ENCODE measurements around the gene SRP54. TPM values are rescaled to one million over a fixed set of nuclear protein-coding genes. Genes with fewer than 3 reads are reported as not detected.

SRP54 gene
- total RNA-seq, 1 donor from 2014 or later: 43.5 TPM

- H3K27me3 Mint-ChIP-seq (ENCODE audit: unreplicated experiment): no peaks in the 10 kb centered on the region
- no peak overlapping the region for H3K27ac Mint-ChIP-seq (ENCODE audit: unreplicated experiment)
- TF ChIP-seq, protein P1, sequence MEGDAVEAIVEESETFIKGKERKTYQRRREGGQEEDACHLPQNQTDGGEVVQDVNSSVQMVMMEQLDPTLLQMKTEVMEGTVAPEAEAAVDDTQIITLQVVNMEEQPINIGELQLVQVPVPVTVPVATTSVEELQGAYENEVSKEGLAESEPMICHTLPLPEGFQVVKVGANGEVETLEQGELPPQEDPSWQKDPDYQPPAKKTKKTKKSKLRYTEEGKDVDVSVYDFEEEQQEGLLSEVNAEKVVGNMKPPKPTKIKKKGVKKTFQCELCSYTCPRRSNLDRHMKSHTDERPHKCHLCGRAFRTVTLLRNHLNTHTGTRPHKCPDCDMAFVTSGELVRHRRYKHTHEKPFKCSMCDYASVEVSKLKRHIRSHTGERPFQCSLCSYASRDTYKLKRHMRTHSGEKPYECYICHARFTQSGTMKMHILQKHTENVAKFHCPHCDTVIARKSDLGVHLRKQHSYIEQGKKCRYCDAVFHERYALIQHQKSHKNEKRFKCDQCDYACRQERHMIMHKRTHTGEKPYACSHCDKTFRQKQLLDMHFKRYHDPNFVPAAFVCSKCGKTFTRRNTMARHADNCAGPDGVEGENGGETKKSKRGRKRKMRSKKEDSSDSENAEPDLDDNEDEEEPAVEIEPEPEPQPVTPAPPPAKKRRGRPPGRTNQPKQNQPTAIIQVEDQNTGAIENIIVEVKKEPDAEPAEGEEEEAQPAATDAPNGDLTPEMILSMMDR (IDR thresholded peaks at IDR 0.05; ENCODE audit: partially characterized antibody, unreplicated experiment): no peak
- no peaks in the 10 kb centered on the region for H3K4me1 Mint-ChIP-seq (ENCODE audit: low read depth, unreplicated experiment)
- H3K9me3 Mint-ChIP-seq (ENCODE audit: unreplicated experiment): no peaks in the 10 kb centered on the region
- H3K36me3 Mint-ChIP-seq (ENCODE audit: unreplicated experiment): peaks cover 5% of the 10 kb centered on the region
- no peak for DNase-seq
- H3K4me3 Mint-ChIP-seq (ENCODE audit: unreplicated experiment): no peak overlapping the region
Measured at GRCh38 chr14:34937876-34938275, 44.9 kb upstream of the SRP54 start.

DNA sequence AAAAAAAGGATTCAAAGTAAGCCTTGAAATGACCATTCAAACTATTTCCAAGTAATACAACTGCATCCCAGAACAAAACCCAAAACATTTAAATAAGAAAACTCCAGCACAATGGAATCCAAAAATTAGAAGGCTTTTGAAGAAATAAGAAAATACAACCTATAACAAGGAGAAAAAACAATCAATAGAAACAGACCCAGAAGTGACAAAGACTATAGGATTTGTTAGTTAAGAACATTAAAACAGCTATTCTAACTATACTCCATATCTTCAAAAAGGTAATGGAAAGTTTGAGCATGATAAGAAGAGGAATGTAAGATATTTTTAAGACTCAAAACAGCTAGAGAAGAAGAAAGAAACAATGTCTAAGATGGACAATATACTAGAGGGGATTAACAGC, 39.3 kb upstream of the SRP54 start:
- H3K4me1 Mint-ChIP-seq (ENCODE audit: low read depth, unreplicated experiment): no peaks in the 10 kb centered on the region
- H3K4me3 Mint-ChIP-seq (ENCODE audit: unreplicated experiment): no peak overlapping the region
- TF ChIP-seq, protein P1 (IDR thresholded peaks at IDR 0.05; ENCODE audit: partially characterized antibody, unreplicated experiment): no peak
- H3K27me3 Mint-ChIP-seq (ENCODE audit: unreplicated experiment): peaks cover 2% of the 10 kb centered on the region
- H3K36me3 Mint-ChIP-seq (ENCODE audit: unreplicated experiment): peaks cover 9% of the 10 kb centered on the region
- H3K9me3 Mint-ChIP-seq (ENCODE audit: unreplicated experiment): no peaks in the 10 kb centered on the region
- DNase-seq: no peak
- H3K27ac Mint-ChIP-seq (ENCODE audit: unreplicated experiment): no peak overlapping the region

DNA sequence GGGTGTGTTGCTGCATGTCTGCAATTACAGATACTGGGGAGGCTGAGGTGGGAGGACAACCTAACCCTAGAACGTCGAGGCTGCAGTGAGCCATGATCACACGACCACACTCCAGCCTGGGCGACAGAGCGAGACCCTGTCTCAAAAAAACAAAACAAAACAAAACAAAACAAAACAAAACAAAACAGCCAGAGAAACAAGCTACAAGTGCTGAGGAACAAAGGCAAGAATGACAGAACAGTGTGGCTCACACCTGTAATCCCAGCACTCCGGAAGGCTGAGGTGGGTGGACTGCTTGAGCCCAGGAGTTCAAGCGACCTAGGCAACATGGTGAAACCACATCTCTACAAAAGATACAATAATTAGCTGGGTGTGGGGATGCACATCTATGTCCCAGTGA, 38.0 kb upstream of the SRP54 start:
- H3K4me3 Mint-ChIP-seq (ENCODE audit: unreplicated experiment): no peak overlapping the region
- H3K9me3 Mint-ChIP-seq (ENCODE audit: unreplicated experiment): no peaks in the 10 kb centered on the region
- no peaks in the 10 kb centered on the region for H3K4me1 Mint-ChIP-seq (ENCODE audit: low read depth, unreplicated experiment)
- peaks cover 2% of the 10 kb centered on the region for H3K27me3 Mint-ChIP-seq (ENCODE audit: unreplicated experiment)
- TF ChIP-seq, protein P1 (IDR thresholded peaks at IDR 0.05; ENCODE audit: partially characterized antibody, unreplicated experiment): no peak
- DNase-seq: no peak
- H3K36me3 Mint-ChIP-seq (ENCODE audit: unreplicated experiment): peaks cover 9% of the 10 kb centered on the region
- H3K27ac Mint-ChIP-seq (ENCODE audit: unreplicated experiment): no peak overlapping the region

- DNase-seq: no peak
- TF ChIP-seq, protein P1 (IDR thresholded peaks at IDR 0.05; ENCODE audit: partially characterized antibody, unreplicated experiment): no peak
- H3K27me3 Mint-ChIP-seq (ENCODE audit: unreplicated experiment): peaks cover 2% of the 10 kb centered on the region
- H3K4me1 Mint-ChIP-seq (ENCODE audit: low read depth, unreplicated experiment): no peaks in the 10 kb centered on the region
- no peaks in the 10 kb centered on the region for H3K9me3 Mint-ChIP-seq (ENCODE audit: unreplicated experiment)
- peaks cover 9% of the 10 kb centered on the region for H3K36me3 Mint-ChIP-seq (ENCODE audit: unreplicated experiment)
- H3K27ac Mint-ChIP-seq (ENCODE audit: unreplicated experiment): no peak overlapping the region
- no peak overlapping the region for H3K4me3 Mint-ChIP-seq (ENCODE audit: unreplicated experiment)
Measured at GRCh38 chr14:34946699-34947098, 36.1 kb upstream of the SRP54 start.

DNA sequence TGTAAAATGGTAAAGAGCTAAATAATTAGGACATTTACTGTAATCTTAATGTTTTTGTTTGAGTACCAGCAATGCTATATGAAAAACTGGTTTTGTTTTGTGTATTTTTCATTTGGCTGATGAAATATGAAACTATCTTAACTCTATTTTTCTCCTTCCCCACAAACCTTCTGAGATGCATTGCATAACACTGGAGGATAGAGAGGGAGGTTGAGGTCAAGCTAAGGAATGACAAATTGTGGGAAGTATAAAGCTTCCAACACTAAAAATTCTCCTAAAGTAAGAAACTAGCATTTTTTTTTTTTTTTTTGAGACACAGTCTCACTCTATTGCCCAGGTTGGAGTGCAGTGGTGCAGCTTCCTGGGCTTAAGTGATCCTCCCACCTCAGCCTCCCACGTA, 31.5 kb upstream of the SRP54 start:
- H3K4me1 Mint-ChIP-seq (ENCODE audit: low read depth, unreplicated experiment): no peaks in the 10 kb centered on the region
- no peak overlapping the region for H3K4me3 Mint-ChIP-seq (ENCODE audit: unreplicated experiment)
- H3K9me3 Mint-ChIP-seq (ENCODE audit: unreplicated experiment): no peaks in the 10 kb centered on the region
- TF ChIP-seq, protein P1 (IDR thresholded peaks at IDR 0.05; ENCODE audit: partially characterized antibody, unreplicated experiment): no peak
- no peaks in the 10 kb centered on the region for H3K27me3 Mint-ChIP-seq (ENCODE audit: unreplicated experiment)
- no peaks in the 10 kb centered on the region for H3K36me3 Mint-ChIP-seq (ENCODE audit: unreplicated experiment)
- no peak overlapping the region for H3K27ac Mint-ChIP-seq (ENCODE audit: unreplicated experiment)
- no peak for DNase-seq
